Hematopoietic multipotent progenitor cell treated with erythropoietin and hydrocortisone succinate and interleukin-3 and kit ligand, for 6 days (in vitro differentiated cells): ENCODE results near the gene ZNF485.
"Not testable (repeated sequence)": the region's sequence is repeated elsewhere in the genome, so short reads cannot be mapped to it uniquely, and the experiment has no call there.

ENCODE experiments used
- DNase-seq: peaks from one replicate; pipeline ENCODE4 v3.0.0-alpha.2; 2015

Gene ZNF485

GRCh38 chr10:43607199-43607573 lies 948 bp downstream of the ZNF485 start:
- no peak for DNase-seq

- no peak for DNase-seq
Observed at GRCh38 chr10:43610636-43611035, 4.4 kb downstream of the ZNF485 start.

- DNase-seq, result no peak
Observed at GRCh38 chr10:43616697-43617370, 10.6 kb downstream of the ZNF485 start.

GRCh38 chr10:43619368-43619767 lies 13.1 kb downstream of the ZNF485 start:
- DNase-seq, result no peak

GRCh38 chr10:43622038-43622437 lies 15.8 kb downstream of the ZNF485 start:
- DNase-seq, result no peak

GRCh38 chr10:43623351-43623750 lies 17.1 kb downstream of the ZNF485 start:
- peak; percentile 20 for DNase-seq

GRCh38 chr10:43627942-43628341 lies 21.7 kb downstream of the ZNF485 start:
- DNase-seq, result no peak

GRCh38 chr10:43628956-43629355 lies 22.7 kb downstream of the ZNF485 start:
- no peak for DNase-seq

GRCh38 chr10:43635816-43636215 lies 29.6 kb downstream of the ZNF485 start:
- not testable (repeated sequence) for DNase-seq

GRCh38 chr10:43640603-43641002 lies 34.4 kb downstream of the ZNF485 start:
- no peak for DNase-seq

- DNase-seq, result no peak
Observed at GRCh38 chr10:43644252-43644651, 38.0 kb downstream of the ZNF485 start.

- DNase-seq, result no peak
Observed at GRCh38 chr10:43645866-43646265, 39.6 kb downstream of the ZNF485 start.

- no peak for DNase-seq
Observed at GRCh38 chr10:43647576-43647975, 41.3 kb downstream of the ZNF485 start.

- DNase-seq, result peak; percentile 29
Observed at GRCh38 chr10:43648095-43648397, 41.8 kb downstream of the ZNF485 start.

- peak; percentile 87 for DNase-seq
Observed at GRCh38 chr10:43648398-43649184, 42.4 kb downstream of the ZNF485 start, which contains the start of gene ZNF32. ZNF32 (minus strand) TSS chr10:43648881; CDS start chr10:43646133, 2,748 bp downstream.

- DNase-seq, result no peak
Observed at GRCh38 chr10:43649185-43649523, 42.9 kb downstream of the ZNF485 start.

- no peak for DNase-seq
Observed at GRCh38 chr10:43653746-43654145, 47.5 kb downstream of the ZNF485 start.

GRCh38 chr10:43655311-43655710 lies 49.1 kb downstream of the ZNF485 start:
- no peak for DNase-seq

- DNase-seq, result no peak
Observed at GRCh38 chr10:43658227-43658626, 52.0 kb downstream of the ZNF485 start.

GRCh38 chr10:43665054-43665453 lies 58.8 kb downstream of the ZNF485 start:
- no peak for DNase-seq

- no peak for DNase-seq
Observed at GRCh38 chr10:43666552-43666951, 60.3 kb downstream of the ZNF485 start.

GRCh38 chr10:43667317-43667731 lies 61.1 kb downstream of the ZNF485 start:
- DNase-seq, result peak; percentile 48
